Kidney tubule cell (primary cell): Measurements from ENCODE around the gene RNF130.

Experiments used
- DNase-seq: peaks from one replicate; pipeline ENCODE4 v3.0.0-alpha.2; 2018; ENCODE audit warnings: low spot score

RNF130 gene

GRCh38 chr5:180054226-180054625, 17.3 kb downstream of the RNF130 start:
- no peak for DNase-seq

GRCh38 chr5:180053061-180053602, 18.4 kb downstream of the RNF130 start:
- no peak for DNase-seq

GRCh38 chr5:180052211-180052818, 19.2 kb downstream of the RNF130 start:
- DNase-seq: no peak

GRCh38 chr5:180050121-180050940, 21.2 kb downstream of the RNF130 start:
- no peak for DNase-seq

GRCh38 chr5:180049185-180049548, 22.4 kb downstream of the RNF130 start:
- DNase-seq: no peak

- no peak for DNase-seq
These were observed 23.9 kb downstream of the RNF130 start for GRCh38 chr5:180047667-180048066.

- DNase-seq: no peak
These were observed 24.9 kb downstream of the RNF130 start for GRCh38 chr5:180046656-180047055.

- no peak for DNase-seq
These were observed 25.6 kb downstream of the RNF130 start for GRCh38 chr5:180045889-180046499.

- DNase-seq: no peak
These were observed 28.2 kb downstream of the RNF130 start for GRCh38 chr5:180043377-180043776.

GRCh38 chr5:180041301-180042274, 30.0 kb downstream of the RNF130 start:
- DNase-seq: no peak

GRCh38 chr5:180040287-180041214, 31.0 kb downstream of the RNF130 start:
- peak; percentile 20 for DNase-seq

- no peak for DNase-seq
These were observed 36.2 kb downstream of the RNF130 start for GRCh38 chr5:180035206-180035931.

- DNase-seq: peak; percentile 69
These were observed 37.0 kb downstream of the RNF130 start for GRCh38 chr5:180034564-180034963.

- DNase-seq: no peak
These were observed 44.0 kb downstream of the RNF130 start for GRCh38 chr5:180027459-180028089.

GRCh38 chr5:180026734-180027458, 44.7 kb downstream of the RNF130 start:
- no peak for DNase-seq

GRCh38 chr5:180026320-180026719, 45.2 kb downstream of the RNF130 start:
- peak; percentile 74 for DNase-seq

- DNase-seq: peak; percentile 17
These were observed 49.7 kb downstream of the RNF130 start for GRCh38 chr5:180021900-180022299.

GRCh38 chr5:180020176-180020575, 51.4 kb downstream of the RNF130 start:
- DNase-seq: no peak
